HK-2 (cell line): ENCODE measurements around the gene MUC12.
A peak's percentile ranks its signal among the peaks of the same experiment; 100 is the strongest.
"Not testable (repeated sequence)": the region's sequence is repeated elsewhere in the genome, so short reads cannot be mapped to it uniquely, and the experiment has no call there.

ENCODE experiments used
- DNase-seq: peaks from one replicate; pipeline ENCODE4 v3.0.0-alpha.2; 2018; ENCODE audit not compliant: unreplicated experiment

Gene MUC12

DNA sequence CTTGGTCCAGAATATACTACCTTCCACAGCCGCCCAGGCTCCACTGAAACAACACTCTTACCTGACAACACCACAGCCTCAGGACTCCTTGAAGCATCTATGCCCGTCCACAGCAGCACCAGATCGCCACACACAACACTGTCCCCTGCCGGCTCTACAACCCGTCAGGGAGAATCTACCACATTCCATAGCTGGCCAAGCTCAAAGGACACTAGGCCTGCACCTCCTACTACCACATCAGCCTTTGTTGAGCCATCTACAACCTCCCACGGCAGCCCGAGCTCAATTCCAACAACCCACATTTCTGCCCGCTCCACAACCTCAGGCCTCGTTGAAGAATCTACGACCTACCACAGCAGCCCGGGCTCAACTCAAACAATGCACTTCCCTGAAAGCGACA, 22.9 kb downstream of the MUC12 start:
- DNase-seq: not testable (repeated sequence)

- DNase-seq: not testable (repeated sequence)
Observed at GRCh38 chr7:100994671-100995070, 25.3 kb downstream of the MUC12 start.

GRCh38 chr7:100998530-100998929, 29.2 kb downstream of the MUC12 start:
- DNase-seq: not testable (repeated sequence)

DNA sequence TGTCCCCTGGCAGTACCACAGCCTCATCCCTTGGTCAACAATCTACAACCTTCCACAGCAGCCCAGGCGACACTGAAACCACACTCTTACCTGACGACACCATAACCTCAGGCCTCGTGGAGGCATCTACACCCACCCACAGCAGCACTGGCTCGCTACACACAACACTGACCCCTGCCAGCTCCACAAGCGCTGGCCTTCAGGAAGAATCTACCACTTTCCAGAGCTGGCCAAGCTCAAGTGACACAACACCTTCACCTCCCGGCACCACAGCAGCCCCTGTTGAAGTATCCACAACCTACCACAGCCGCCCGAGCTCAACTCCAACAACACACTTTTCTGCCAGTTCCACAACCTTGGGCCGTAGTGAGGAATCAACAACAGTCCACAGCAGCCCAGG, 30.0 kb downstream of the MUC12 start:
- not testable (repeated sequence) for DNase-seq

DNA sequence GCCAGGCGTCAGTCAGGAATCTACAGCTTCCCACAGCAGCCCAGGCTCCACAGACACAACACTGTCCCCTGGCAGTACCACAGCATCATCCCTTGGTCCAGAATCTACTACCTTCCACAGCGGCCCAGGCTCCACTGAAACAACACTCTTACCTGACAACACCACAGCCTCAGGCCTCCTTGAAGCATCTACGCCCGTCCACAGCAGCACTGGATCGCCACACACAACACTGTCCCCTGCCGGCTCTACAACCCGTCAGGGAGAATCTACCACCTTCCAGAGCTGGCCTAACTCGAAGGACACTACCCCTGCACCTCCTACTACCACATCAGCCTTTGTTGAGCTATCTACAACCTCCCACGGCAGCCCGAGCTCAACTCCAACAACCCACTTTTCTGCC, 30.7 kb downstream of the MUC12 start:
- DNase-seq: not testable (repeated sequence)

DNA sequence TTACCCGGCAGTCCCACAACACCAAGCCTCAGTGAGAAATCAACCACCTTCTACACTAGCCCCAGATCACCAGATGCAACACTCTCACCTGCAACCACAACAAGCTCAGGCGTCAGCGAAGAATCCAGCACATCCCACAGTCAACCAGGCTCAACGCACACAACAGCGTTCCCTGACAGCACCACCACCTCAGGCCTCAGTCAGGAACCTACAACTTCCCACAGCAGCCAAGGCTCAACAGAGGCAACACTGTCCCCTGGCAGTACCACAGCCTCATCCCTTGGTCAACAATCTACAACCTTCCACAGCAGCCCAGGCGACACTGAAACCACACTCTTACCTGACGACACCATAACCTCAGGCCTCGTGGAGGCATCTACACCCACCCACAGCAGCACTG, 33.0 kb downstream of the MUC12 start:
- not testable (repeated sequence) for DNase-seq

DNA sequence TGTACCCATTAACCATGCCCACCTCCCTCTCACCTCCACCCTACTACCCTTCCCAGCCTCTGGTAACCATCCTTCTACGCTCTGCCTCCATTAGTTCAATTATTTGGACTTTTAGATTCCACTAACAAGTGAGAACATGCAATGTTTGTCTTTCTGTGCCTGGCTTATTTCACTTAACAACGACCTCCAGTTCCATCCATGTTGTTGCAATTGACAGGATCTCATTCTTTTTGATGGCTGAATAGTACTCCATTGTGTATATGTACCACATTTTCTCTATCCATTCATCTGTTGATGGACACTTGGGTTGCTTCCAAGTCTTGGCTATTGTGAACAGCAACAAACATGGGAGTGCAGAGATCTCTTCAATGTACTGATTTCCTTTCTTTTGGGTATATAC, 38.0 kb downstream of the MUC12 start:
- not testable (repeated sequence) for DNase-seq

- no peak for DNase-seq
Observed at GRCh38 chr7:101009629-101010028, 40.3 kb downstream of the MUC12 start.

- DNase-seq: no peak
Observed at GRCh38 chr7:101012931-101013330, 43.6 kb downstream of the MUC12 start.

DNA sequence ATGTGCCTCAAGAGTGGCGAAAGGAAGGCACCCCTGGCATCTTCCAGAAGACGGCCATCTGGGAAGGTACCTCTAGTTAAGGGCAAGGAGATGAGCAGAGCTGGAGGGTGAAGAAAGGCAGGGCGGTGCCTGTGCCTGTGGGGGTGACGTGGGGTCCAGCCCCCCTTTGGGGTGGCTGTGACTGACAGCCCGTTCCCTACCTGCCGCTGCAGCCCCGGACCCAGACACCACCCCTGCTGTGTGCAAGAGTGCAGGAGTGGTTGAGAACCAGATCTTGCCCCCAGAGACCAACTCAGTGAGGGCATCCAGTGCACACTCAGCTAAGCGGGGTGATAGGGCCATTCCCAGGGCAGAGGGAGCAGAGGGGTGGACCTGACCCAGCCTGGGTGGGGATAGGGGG, 46.3 kb downstream of the MUC12 start:
- DNase-seq: no peak

GRCh38 chr7:101017064-101017777, 47.9 kb downstream of the MUC12 start:
- DNase-seq: peak; percentile 78

DNA sequence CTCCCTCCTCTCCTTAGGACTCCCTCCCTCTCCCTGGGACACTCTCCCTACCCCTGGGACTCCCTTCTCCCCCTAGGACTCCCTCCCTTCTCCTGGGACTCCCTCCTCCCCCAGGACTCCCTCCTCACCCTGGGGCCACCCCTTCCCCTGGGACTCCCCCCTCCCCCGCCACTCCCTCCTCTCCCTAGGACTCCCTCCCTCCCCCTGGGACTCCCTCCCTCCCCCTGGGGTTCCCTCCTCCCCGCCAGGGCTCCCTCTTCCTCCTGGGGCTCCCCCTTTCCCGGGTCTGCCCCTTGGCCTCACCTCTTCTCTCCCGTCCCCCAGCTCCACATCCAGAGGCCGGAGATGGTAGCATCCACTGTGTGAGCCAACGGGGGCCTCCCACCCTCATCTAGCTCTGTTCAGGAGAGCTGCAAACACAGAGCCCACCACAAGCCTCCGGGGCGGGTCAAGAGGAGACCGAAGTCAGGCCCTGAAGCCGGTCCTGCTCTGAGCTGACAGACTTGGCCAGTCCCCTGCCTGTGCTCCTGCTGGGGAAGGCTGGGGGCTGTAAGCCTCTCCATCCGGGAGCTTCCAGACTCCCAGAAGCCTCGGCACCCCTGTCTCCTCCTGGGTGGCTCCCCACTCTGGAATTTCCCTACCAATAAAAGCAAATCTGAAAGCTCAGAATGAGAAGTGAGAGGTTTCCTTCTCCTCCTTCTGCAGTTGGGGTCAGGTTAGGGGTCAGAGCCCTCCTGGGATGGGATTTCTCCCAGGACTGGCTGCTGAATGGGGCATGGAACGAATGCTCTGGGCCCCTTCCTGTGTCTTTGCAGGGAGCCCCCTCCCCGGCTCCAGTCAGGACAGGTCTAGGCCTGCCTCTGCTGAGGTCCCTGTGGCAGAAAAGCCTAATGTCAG, 49.2 kb downstream of the MUC12 start:
- no peak for DNase-seq

GRCh38 chr7:101020444-101020843, 51.1 kb downstream of the MUC12 start:
- DNase-seq: no peak

- no peak for DNase-seq
Observed at GRCh38 chr7:101021703-101022102, 52.3 kb downstream of the MUC12 start.

- DNase-seq: no peak
Observed at GRCh38 chr7:101023839-101024238, 54.5 kb downstream of the MUC12 start.

- DNase-seq: no peak
Observed at GRCh38 chr7:101031082-101031481, 61.7 kb downstream of the MUC12 start.

DNA sequence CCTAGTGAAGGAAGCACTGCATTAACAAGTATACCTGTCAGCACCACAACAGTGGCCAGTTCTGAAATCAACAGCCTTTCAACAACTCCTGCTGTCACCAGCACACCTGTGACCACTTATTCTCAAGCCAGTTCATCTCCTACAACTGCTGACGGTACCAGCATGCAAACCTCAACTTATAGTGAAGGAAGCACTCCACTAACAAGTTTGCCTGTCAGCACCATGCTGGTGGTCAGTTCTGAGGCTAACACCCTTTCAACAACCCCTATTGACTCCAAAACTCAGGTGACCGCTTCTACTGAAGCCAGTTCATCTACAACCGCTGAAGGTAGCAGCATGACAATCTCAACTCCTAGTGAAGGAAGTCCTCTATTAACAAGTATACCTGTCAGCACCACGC, 66.6 kb downstream of the MUC12 start:
- no peak for DNase-seq

DNA sequence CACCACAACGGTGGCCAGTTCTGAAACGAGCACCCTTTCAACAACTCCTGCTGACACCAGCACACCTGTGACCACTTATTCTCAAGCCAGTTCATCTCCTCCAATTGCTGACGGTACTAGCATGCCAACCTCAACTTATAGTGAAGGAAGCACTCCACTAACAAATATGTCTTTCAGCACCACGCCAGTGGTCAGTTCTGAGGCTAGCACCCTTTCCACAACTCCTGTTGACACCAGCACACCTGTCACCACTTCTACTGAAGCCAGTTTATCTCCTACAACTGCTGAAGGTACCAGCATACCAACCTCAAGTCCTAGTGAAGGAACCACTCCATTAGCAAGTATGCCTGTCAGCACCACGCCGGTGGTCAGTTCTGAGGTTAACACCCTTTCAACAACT, 71.9 kb downstream of the MUC12 start:
- DNase-seq: not testable (repeated sequence)

DNA sequence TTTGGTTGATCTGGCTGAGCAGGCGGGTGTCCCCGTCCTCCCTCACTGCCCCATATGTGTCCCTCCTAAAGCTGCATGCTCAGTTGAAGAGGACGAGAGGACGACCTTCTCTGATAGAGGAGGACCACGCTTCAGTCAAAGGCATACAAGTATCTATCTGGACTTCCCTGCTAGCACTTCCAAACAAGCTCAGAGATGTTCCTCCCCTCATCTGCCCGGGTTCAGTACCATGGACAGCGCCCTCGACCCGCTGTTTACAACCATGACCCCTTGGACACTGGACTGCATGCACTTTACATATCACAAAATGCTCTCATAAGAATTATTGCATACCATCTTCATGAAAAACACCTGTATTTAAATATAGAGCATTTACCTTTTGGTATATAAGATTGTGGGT, 89.0 kb downstream of the MUC12 start:
- peak; percentile 61 for DNase-seq

GRCh38 chr7:101059620-101059942, 90.2 kb downstream of the MUC12 start:
- no peak for DNase-seq

DNA sequence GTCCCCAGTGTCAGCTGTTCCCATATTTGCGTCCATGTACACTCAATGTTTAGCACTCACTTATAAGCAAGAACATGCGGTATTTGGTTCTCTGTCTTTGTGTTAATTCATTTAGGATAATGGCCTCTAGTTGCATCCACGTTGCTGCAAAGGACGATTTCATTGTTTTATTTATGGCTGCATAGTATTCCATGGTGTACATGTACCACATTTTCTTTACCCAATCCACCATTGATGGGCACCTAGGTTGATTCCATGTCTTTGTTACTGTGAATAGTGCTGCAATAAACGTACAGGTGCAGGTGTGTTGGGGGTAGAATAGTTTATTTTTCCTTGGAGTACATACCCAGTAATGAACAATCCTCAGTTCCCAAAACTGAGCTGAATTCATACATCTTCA, 91.6 kb downstream of the MUC12 start:
- no peak for DNase-seq

DNA sequence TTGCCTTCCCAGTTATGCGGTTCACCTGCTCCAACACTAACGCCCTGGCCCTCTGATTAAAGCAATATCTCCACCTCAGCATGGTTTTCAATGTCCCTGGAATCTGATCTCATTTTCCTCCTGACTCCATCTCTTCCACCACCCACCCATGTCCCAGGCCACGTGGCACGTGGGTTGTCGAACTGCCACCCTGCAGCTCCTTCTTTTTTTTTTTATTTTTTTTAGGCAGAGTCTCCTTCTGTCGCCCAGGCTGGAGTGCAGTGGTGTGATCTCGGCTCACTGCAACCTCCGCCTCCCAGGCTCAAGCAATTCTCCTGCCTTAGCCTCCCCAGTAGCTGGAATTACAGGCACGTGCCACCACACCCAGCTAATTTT, 94.8 kb downstream of the MUC12 start:
- not testable (repeated sequence) for DNase-seq

DNA sequence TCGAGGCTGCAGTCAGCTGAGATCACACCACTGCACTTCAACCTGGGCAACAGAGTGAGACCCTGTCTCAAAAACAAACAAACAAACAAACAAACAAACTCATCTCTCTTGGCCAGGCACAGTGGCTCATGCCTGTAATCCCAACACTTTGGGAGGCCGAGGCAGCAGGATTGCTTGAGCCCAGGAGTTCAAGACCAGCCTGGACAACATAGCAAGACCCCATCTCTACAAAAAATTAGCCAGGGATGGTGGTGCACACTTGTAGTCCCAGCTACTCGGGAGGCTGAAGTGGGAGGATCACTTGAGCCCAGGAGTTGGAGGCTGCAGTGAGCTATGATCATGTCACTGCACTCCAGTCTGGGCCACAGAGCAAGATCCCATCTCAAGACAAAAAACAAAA, 95.8 kb downstream of the MUC12 start:
- DNase-seq: not testable (repeated sequence)
